B cell (primary cell): ENCODE measurements around the gene NDUFAF2. TPM values are rescaled to one million over a fixed set of nuclear protein-coding genes. Genes with fewer than 3 reads are reported as not detected.

Experiments used
- ATAC-seq: fragments of 200-7000 bp; cut with Tn5 transposase; one replicate; pipeline ENCODE4 v1.10.0; 2021; ENCODE audit warnings: low read depth, mild to moderate bottlenecking, moderate number of reproducible peaks, moderate library complexity
- CTCF ChIA-PET: fragments of 350-600 bp; sonication (Branson Sonifier 250); formaldehyde crosslinking; loops from one replicate; lab custom pipeline; 2021; ENCODE audit warnings: antibody characterized with exemption, inconsistent platforms; lab: Charles Lee
- POLR2A ChIA-PET: fragments of 350-600 bp; sonication (Branson Sonifier 250); formaldehyde crosslinking; loops from one replicate; lab custom pipeline; 2021; ENCODE audit warnings: antibody characterized with exemption; lab: Charles Lee
- DNase-seq: peaks from one replicate; pipeline ENCODE4 v3.0.0; 2013
- H2AFZ ChIP-seq: 2 replicates; pipeline ENCODE4 v1.6.1; 2012; ENCODE audit warnings: mild to moderate bottlenecking, low read depth, low read length; ENCODE audit not compliant: insufficient read depth, poor library complexity, severe bottlenecking
- H3K27ac ChIP-seq, 2 donors: 1 replicate in 1 of 2; 2 replicates in 1 of 2; pipeline ENCODE4 v1.5.1; 2012 to 2013; ENCODE audit warnings: low read length in 2 of 2, mild to moderate bottlenecking in 2 of 2, moderate library complexity in 1 of 2
- H3K27me3 ChIP-seq, 4 experiments: fragments of 200-600 bp in 1 of 4; sonication (generic) in 1 of 4; replicated peaks in 1 of 4; 1 replicate in 2 of 4; 2 replicates in 2 of 4; pipeline versions ENCODE4 v1.6.1 to v1.7.0; 2013 to 2016; ENCODE audit warnings: low read length in 3 of 4, mild to moderate bottlenecking in 2 of 4, mixed read lengths in 1 of 4, moderate library complexity in 1 of 4; ENCODE audit not compliant: insufficient read depth in 4 of 4, control insufficient read depth in 3 of 4; ENCODE audit errors: control extremely low read depth in 1 of 4
- H3K36me3 ChIP-seq, 2 experiments: replicated peaks in 1 of 2; 1 replicate in 1 of 2; 2 replicates in 1 of 2; pipeline versions ENCODE4 v1.6.1 to v1.7.1; 2013; ENCODE audit warnings: low read length in 1 of 2; ENCODE audit not compliant: insufficient read depth in 2 of 2, control insufficient read depth in 1 of 2; ENCODE audit errors: control extremely low read depth in 1 of 2, extremely low read depth in 1 of 2
- H3K4me1 ChIP-seq, 2 donors: fragments of 200-600 bp in 1 of 2; sonication (generic) in 1 of 2; 1 replicate in 1 of 2; 2 replicates in 1 of 2; pipeline versions ENCODE4 v1.5.1 to v1.6.1; 2013 to 2017; ENCODE audit warnings: low read length in 2 of 2; ENCODE audit not compliant: control insufficient read depth in 2 of 2, insufficient read depth in 2 of 2
- H3K4me2 ChIP-seq: replicated peaks from 2 replicates; pipeline ENCODE3; 2012; ENCODE audit warnings: mild to moderate bottlenecking, low read depth, low read length; ENCODE audit not compliant: poor library complexity, severe bottlenecking
- H3K4me3 ChIP-seq, 5 experiments: fragments of 200-600 bp in 1 of 5; sonication (generic) in 1 of 5; 1 replicate in 3 of 5; 2 replicates in 2 of 5; pipeline versions ENCODE4 v1.5.1 to v1.7.0; 2011 to 2016; ENCODE audit warnings: low read length in 4 of 5, mild to moderate bottlenecking in 4 of 5, low read depth in 2 of 5, control low read depth in 1 of 5, moderate library complexity in 1 of 5; ENCODE audit not compliant: insufficient read depth in 1 of 5; ENCODE audit errors: control extremely low read depth in 1 of 5, extremely low read depth in 1 of 5
- H3K79me2 ChIP-seq: fragments of 200-600 bp; sonication (generic); one replicate; pipeline ENCODE4 v1.6.0; 2016; ENCODE audit warnings: low read length; ENCODE audit not compliant: control insufficient read depth, insufficient read depth
- H3K9ac ChIP-seq: fragments of 200-600 bp; sonication (generic); 2 replicates; pipeline ENCODE4 v1.6.1; 2017; ENCODE audit warnings: mild to moderate bottlenecking, low read length, moderate library complexity
- H3K9me3 ChIP-seq, 3 donors: one replicate each; pipeline versions ENCODE4 v1.6.1 to v1.7.1; 2013; ENCODE audit warnings: low read length in 2 of 3; ENCODE audit not compliant: control insufficient read depth in 2 of 3, insufficient read depth in 1 of 3; ENCODE audit errors: control extremely low read depth in 1 of 3
- H4K20me1 ChIP-seq: 2 replicates; pipeline ENCODE4 v1.6.0; 2012; ENCODE audit warnings: mild to moderate bottlenecking, low read length; ENCODE audit not compliant: insufficient read depth, control insufficient read depth, poor library complexity, severe bottlenecking
- H3K27ac Mint-ChIP-seq: one replicate; pipeline ENCODE4 v1.8.0; 2021; ENCODE audit warnings: mixed read lengths
- H3K27me3 Mint-ChIP-seq: one replicate; pipeline ENCODE4 v1.8.0; 2021; ENCODE audit warnings: mixed read lengths
- H3K4me1 Mint-ChIP-seq: one replicate; pipeline ENCODE4 v1.8.0; 2021; ENCODE audit warnings: mixed read lengths
- H3K4me3 Mint-ChIP-seq: one replicate; pipeline ENCODE4 v1.8.0; 2021; ENCODE audit warnings: mixed read lengths
- H3K9me3 Mint-ChIP-seq: one replicate; pipeline ENCODE4 v1.8.0; 2022; ENCODE audit warnings: mixed read lengths; ENCODE audit not compliant: insufficient read depth
- EZH2 ChIP-seq: IDR thresholded peaks from 2 replicates; pipeline ENCODE4 v1.6.1; 2012; ENCODE audit warnings: borderline replicate concordance, low read depth, mild to moderate bottlenecking, moderate library complexity, low read length; ENCODE audit not compliant: insufficient read depth, poor library complexity, severe bottlenecking
- WGBS: methylation state at CpG from one replicate; pipeline ENCODE4 v1.1.5; 2013; ENCODE audit warnings: missing lambda C conversion rate; ENCODE audit not compliant: insufficient coverage; 5-methylcytosine and 5-hydroxymethylcytosine counted together
- intact Hi-C: fragments of 100-400 bp; cut with micrococcal nuclease; formaldehyde crosslinking; loops from one replicate; pipeline ENCODE4 v1.10.0; 2022
- polyA plus RNA-seq: library from polyadenylated mRNA; depleted of rRNA; stranded (reverse); fragments of >200 nt; gene quantifications from 2 replicates; pipeline ENCODE4 v1.2.3, GENCODE V29; 2012
- total RNA-seq, 2 donors: library from RNA; stranded (reverse); fragments of 120-200 nt in 1 of 2; gene quantifications; 1 replicate in 1 of 2; 2 replicates in 1 of 2; pipeline versions ENCODE4 v1.2.3 to v1.2.4, GENCODE V29; 2013 to 2022
- TF ChIP-seq, protein P1 (sequence below): fragments of 200-600 bp; IDR thresholded peaks from one replicate; pipeline ENCODE4 v1.8.0; 2022; ENCODE audit warnings: antibody characterized with exemption, mild to moderate bottlenecking

Gene NDUFAF2
- total and polyA plus RNA-seq, 2 donors (not counting 1 experiment from before 2014, with no cell fraction given) = 6.3 to 9.7 TPM

DNA sequence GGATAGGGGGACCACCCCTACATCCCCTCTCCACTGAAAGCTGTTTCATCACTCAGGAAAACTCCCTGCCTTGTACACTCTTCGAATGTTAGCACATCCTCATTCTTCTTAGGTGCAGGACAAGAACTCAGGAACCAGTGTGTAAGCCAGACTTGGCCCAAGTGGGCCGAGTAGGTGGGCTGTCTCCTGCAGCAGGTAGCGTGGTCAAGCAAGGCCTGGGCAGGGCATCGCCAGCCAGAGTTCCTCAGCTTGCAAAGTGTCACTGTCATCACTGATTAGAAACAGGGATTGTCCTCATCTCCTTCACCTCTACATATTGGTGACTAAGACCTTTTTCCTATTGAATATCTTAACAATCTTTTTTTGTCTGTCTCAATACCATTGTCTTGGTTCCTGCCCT lies 194.9 kb downstream of the NDUFAF2 start:
- Histone ChIP-seq H3K27ac (no peak overlapping the region), H3K9me3 (no peaks in the 10 kb centered on the region), H3K4me1 (no peaks in the 10 kb centered on the region), H3K4me3 (no peak overlapping the region), H3K36me3 (no peaks in the 10 kb centered on the region), H3K27me3 (no peaks in the 10 kb centered on the region), H4K20me1 (no peaks in the 10 kb centered on the region), H3K9ac (no peak overlapping the region), H3K4me2 (no peak overlapping the region), H3K79me2 (no peaks in the 10 kb centered on the region), H2AFZ (no peak overlapping the region)
- DNase-seq (no peak), ATAC-seq (no peak)
- intact Hi-C loops = no loop called here
- POLR2A ChIA-PET = no interaction called here
- Mint-ChIP-seq H3K27me3 (no peaks in the 10 kb centered on the region), H3K27ac (no peak overlapping the region), H3K9me3 (no peaks in the 10 kb centered on the region), H3K4me3 (no peak overlapping the region), H3K4me1 (no peaks in the 10 kb centered on the region)
- no peak for TF ChIP-seq EZH2
- TF ChIP-seq, protein P1, sequence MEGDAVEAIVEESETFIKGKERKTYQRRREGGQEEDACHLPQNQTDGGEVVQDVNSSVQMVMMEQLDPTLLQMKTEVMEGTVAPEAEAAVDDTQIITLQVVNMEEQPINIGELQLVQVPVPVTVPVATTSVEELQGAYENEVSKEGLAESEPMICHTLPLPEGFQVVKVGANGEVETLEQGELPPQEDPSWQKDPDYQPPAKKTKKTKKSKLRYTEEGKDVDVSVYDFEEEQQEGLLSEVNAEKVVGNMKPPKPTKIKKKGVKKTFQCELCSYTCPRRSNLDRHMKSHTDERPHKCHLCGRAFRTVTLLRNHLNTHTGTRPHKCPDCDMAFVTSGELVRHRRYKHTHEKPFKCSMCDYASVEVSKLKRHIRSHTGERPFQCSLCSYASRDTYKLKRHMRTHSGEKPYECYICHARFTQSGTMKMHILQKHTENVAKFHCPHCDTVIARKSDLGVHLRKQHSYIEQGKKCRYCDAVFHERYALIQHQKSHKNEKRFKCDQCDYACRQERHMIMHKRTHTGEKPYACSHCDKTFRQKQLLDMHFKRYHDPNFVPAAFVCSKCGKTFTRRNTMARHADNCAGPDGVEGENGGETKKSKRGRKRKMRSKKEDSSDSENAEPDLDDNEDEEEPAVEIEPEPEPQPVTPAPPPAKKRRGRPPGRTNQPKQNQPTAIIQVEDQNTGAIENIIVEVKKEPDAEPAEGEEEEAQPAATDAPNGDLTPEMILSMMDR = no peak
- 98% methylated on average over 4 of the region's 4 CpGs for WGBS
- CTCF ChIA-PET = no interaction called here

- Histone ChIP-seq H3K4me1 (no peaks in the 10 kb centered on the region), H3K4me2 (no peak overlapping the region), H3K27ac (no peak overlapping the region), H3K36me3 (no peaks in the 10 kb centered on the region), H2AFZ (no peak overlapping the region), H3K4me3 (no peak overlapping the region), H3K79me2 (no peaks in the 10 kb centered on the region), H3K9ac (no peak overlapping the region), H3K9me3 (no peaks in the 10 kb centered on the region), H3K27me3 (no peaks in the 10 kb centered on the region), H4K20me1 (no peaks in the 10 kb centered on the region)
- Mint-ChIP-seq H3K27me3 (no peaks in the 10 kb centered on the region), H3K4me3 (no peak overlapping the region), H3K9me3 (peaks cover 4% of the 10 kb centered on the region), H3K27ac (no peak overlapping the region), H3K4me1 (no peaks in the 10 kb centered on the region)
- 100% methylated on average over 1 of the region's 1 CpG for WGBS
- CTCF ChIA-PET = no interaction called here
- intact Hi-C loops = no loop called here
- ATAC-seq (no peak), DNase-seq (no peak)
- TF ChIP-seq, protein P1 = no peak
- no peak for TF ChIP-seq EZH2
- POLR2A ChIA-PET = no interaction called here
Observed at GRCh38 chr5:61141801-61142200, 196.8 kb downstream of the NDUFAF2 start.
